GM21367 (cell line): Measurements from ENCODE around the gene GRPEL1.

Source experiments
- ATAC-seq: cut with Tn5 transposase; IDR thresholded peaks from one replicate; pipeline ENCODE4 v1.9.1; 2021; ENCODE audit not compliant: unreplicated experiment

GRPEL1 gene

DNA sequence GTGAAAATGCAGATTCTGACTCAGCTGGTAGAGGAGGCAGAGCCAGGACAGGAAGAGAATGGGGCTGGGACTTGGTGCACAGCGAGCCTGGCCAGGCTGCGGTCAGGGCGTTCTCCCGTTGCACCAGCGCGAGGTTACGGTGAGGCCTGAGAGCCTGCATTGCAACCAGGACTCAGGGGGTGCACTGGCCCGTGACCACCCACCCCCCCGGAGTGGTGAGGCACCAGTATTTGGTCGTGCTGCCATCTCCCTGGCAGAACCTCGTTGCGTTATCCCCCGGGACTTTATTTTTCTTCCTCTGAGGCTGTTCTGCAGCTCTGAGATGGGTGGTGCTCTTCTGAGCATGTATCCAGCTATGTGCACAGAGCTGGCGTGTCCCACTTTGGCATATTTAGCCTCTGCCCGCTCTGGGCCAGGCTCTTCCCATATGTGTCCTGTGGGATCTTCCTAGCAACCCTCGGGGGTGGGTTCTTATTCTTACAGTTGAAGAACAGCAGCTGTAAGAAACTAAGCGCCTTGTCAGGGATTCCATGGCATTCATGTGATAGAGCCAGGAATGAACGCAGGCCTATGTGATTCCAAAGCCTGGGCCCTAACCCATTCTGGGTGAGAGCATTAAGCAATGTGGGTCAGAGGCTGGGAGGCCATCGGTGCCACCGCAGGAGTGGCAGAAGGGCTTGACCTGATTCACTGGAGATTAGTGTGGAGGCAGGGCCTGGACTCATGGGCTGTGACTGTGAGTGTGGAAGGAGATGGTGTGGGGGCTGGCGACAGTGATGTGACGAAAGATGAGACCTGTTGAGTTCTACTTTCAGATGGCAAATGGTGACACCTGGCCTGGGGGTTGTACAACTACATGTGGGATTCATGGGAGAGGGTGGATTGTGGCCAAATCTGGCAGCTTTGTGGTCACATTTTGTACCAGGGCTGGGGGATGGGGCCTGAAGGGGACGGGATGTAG is 21.6 kb downstream of the GRPEL1 start:
- peak; percentile 29 for ATAC-seq

DNA sequence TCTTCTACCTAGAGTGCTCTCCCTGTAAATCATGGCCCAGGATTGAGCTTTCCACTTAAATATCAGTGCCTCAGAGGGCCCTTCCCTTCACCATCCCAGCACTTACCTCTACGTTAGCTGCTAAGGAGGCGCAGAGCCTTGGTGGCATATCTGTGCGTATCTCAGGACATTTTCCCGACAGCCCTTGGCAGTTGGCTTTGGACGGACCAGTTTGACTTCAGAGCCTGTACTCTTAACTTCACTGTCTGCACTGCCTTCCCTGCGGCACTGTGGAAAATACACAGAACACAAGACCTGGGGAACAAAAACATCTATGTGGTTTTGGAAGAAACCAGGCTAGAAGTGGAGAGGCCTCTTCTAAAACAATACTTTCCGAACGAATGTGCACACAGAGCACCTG is 22.3 kb downstream of the GRPEL1 start:
- ATAC-seq, result no peak

DNA sequence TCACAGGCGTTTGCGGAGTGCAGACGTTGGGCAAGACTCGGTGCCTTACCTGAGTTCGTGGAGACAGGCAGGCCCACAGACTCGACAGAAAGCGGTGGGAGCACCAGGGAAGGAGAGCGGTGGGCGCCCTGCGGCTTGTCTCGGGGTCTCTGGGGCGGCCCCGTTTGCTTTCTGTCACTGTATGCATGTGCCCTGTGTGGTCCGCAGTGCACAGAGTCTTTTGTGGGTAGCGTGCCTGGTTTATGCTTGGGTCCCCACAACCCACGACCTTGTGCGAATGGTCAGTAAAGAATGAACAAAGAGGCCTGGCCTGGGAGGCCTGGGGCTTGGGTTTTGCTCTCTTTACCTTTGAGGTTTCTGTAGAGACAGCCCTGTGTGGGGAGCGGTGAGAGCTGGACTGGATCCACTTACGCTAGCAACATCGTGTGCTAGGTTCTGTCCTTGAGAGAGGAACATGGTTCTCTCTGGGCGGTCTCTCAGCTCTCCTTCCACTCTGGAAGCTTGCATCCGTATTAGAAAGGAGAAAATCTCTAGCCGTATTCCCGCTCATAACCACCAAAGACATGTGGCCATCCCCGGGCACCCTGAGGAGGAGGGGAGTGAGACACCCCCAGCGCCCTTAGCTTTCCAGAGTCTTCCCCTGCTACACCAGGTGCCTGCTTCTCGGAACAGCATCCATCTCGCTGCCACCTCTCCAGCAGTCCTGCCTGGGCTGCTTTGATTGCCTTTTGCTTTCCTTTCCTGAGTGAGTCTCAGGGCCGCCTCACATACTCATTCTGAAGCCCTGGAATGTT is 23.5 kb downstream of the GRPEL1 start:
- ATAC-seq, result no peak

DNA sequence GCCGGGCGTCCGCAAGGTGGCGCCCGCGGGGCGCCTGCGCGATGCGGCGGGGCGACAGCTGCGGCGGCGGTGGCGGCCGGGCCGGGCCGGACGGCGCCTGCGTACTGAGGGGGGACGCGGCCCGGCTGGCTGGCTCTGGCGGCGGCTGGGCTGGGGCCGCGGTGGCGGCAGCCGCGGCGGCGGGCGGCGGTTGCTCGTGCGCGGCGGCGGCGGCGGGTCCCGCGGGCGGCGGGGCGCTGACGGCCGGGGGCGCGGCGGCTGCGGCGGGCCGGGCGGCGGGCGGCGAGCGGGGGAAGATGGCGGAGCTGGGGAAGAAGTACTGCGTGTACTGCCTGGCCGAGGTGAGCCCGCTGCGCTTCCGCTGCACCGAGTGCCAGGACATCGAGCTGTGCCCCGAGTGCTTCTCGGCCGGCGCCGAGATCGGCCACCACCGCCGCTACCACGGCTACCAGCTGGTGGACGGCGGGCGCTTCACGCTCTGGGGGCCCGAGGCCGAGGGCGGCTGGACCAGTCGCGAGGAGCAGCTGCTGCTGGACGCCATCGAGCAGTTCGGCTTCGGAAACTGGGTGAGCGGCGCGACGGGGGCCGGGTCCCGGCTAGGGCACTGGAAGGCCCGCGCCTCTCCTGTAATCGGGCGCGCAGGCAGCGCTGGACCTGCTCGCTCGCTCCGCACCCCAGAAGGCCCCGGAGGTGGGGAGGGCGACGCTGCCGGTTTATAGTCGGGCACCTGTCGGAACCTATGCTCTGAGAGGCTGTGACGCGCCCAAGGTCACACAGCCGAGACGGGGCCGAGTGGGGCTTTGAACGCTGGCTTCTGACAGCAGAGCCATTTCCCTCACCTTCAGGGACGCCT is 24.4 kb downstream of the GRPEL1 start, which contains the start of gene TADA2B:
TADA2B (plus strand) TSS at position 89 of the 853 bp plus-strand sequence; CDS start at position 297, 208 bp downstream.
- ATAC-seq, result no peak

DNA sequence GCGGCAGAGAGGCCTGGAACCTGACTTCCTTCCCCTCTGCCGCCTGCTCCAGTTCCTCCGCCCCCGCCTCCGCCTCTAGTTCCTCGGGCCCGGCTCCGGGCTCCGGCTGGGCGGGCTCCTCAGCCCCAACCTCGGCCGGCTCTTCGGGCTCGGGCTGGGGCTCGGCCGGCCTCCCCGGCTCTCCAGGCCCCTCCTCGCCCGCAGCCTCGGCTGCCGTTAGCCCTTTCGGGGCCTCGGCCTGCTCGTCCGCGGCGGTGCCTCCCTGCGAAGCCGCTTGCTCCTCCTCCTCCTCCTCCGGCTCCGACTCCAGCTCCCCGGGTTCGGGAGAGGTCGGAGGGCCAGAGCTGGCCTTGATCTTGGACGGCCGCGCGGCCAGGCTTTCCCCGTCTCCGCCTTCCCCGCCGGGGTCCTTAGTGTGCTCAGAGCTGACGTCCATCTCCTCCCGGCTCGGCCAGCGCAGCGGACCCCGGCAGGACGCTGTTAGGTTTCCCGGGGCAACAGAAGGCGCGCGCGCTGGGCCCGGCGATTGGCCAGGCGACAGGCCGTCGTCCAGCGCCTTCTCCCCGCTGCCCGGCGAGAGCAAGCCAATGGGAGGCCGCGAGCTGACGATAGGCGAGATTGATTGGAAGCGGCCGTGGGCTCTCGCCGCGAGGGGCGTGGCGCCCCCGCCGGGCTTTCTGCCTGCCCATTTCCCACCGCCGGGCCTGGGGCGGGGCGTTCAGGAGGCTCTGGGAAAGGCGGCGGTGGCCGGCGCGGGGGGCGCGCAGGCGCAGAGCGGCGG is 25.2 kb downstream of the GRPEL1 start:
- peak; percentile 69 for ATAC-seq

DNA sequence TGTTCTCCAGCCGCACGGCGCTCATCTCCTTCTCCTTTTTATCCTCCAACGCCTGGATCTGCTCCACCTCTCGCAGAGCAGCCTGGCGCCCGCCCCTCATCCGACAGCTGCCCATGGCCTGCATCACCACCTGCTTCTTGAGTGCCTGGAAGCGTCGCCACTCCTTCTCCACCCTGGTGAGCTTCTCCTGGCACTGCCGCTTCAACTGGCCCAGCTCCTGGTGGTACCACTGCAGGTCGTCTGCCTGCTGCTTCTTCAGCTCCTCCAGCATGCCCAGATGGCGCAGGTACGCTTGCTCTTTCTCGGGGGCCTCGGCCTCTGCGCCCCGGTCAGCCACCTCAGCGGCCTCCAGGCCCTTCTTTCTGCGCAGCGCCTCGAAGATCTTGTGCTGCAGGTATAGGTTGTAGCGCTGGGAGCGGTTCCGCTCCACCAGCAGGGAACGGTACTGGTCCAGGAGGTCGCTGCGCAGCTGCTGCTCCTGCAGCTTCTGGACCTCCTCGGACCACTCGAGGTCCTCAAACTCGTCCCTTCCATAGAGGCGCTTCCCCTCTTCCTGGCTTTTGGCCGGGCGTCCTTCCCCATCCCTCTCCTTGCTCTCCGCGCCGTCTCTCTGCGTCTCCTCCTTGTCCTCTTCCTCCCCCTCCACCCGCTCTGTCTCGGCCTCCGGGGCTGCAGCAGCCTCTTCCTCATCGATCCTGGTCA is 25.9 kb downstream of the GRPEL1 start:
- ATAC-seq, result no peak

DNA sequence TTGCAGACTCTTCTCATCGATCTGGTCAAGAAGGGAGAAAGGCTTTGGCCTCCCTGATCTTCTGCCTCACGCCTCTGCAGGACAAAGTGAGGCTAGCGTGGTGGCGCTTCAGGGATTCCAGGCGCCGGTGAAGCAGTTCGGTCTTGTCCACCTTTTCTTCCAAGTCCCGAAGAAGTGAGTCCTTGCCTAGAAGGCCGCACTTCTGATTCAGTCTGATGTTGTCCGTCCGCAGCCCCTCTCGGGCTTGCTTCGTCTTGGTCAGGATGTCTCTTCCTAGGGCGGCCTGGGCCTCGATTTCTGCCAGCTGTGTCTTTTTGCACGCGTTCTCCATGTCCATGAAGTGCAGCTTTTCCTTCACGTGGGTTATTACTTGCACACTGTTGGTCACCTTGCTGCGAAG is 26.6 kb downstream of the GRPEL1 start:
- ATAC-seq, result no peak

DNA sequence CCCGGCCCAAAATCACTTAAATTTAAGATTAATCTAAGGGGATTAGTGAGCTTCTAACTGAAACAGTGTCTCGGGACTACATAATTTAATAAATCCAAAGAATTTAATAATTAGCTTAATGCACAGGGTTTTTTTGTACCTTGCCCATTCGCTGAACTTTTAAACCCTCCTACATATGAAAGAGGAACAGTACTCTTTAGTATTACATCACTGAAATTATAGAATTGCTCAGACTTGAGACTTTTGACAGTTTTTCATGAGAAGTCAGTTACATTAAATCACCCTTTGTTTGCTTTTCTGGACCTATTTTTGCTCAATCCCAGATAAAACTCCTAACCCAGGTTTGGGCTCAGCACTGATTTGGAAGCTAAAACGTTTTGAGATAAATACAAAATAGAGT is 27.1 kb downstream of the GRPEL1 start:
- no peak for ATAC-seq

DNA sequence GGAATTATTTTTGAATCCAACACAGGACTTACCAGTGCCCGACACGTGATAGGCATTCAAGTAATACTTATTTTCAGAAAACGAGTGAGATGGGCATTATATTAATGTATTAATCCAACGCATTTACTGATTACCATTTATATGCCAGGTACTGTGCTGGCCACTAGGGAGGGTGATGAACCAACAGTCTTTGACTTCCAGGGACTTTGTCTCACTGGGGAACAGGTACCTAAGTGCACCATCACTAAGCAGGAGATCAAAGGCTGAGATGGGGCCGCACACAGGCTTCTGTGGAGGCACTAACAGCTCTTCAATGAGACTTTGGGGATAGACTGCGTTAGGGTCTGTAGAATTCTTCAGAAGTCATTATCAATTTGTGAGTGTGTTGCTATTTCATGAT is 30.4 kb downstream of the GRPEL1 start:
- ATAC-seq, result no peak

DNA sequence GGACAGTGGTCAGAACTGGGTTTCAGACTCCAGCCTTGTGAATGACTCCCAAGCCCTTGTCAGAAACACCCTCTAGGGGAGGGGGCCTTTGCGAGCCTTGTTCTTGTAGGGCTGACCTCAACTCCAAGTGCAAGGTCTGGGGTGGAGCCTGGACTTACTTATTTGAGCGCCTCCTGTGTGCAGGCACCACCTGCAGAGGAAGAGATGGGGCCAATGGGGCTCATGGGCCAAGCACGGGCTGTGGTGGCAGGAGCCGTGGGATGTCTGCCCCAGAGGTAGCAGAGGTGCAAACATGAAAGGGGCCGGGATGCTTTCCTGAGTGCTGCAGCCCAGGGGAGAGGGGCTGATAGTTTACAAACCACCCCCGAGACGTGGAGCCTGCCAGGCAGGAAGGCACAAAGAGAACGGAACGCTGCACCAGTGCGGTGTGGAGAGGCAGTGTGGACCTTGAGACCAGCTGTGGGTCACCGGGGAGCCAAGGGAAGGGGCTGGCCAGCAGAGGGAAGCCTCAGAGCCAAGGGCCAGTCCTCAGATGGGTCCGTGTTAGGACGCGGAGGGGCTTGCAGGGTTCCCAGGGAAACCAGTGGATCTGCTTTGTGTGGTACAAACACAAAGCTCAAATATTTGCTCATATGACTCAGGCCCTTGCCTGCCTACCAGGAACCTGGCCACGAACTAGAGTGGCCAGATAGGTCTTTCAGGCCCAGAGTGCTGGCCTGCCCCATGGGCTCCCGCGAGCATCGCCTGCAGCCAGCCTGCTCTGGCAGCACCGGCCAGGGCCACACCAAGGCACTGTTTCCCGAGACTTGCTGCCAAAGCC is 33.4 kb downstream of the GRPEL1 start:
- ATAC-seq, result no peak

DNA sequence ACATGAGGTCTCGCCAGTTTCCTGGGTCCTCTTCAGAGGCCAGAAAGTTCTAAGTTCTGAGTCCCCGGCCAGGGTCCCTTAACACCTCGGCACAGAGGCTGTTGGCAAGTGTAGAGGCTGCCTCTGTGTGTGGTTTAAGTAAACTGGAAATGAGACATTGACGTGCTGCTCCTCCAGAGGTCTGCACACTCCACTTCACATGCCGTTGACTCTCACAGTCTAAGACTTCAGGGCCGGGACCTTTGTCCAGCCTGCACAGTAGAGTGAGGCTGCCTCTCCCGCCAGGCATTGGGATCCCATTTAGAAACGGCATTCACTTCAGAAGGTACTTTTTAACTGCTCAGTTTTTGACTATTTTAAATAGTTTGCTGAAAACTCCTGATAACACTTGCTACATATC is 35.3 kb downstream of the GRPEL1 start:
- ATAC-seq, result no peak

DNA sequence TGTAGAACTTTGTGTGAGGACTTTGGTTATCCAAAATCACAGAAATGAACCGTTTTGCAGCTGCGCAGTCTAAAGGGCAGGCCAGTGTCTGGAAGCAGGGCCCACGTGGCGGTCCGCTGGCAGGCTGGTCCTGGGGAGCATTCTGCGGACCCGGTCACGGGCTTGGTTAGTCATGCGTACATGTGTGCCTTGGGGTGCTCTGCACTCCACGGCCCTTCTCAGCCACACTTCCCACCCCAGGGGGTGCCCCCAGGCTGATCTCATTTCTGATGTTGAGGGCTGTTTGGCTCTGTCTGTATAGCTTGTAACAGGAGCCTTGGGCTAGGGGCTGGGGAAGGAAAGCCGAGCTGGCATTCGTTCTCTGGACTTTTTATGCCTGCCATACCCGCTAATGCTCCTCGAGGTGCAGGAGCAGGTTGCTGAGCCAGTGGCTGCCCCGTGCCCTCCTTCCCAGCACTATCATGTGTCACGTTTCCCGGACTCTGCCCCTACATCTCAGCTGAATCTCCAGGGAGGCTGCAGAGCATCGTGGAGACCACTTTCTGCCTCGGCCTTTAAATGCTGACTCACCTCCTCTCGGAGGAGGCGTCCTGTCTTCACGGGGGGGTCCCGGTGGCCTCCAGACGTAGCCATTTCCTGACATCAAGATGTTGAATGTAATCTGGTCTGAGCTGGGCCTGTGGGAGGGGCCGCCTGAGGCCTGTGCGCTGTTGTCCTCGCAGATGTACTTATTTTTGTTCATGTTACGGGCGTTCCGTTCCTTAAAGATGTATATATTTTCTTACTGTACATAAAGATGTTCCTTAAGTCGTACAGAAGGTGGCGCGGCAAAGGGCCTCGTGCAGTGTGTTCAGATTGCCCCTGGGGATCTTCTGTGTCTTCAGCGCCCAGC is 36.1 kb downstream of the GRPEL1 start:
- no peak for ATAC-seq

DNA sequence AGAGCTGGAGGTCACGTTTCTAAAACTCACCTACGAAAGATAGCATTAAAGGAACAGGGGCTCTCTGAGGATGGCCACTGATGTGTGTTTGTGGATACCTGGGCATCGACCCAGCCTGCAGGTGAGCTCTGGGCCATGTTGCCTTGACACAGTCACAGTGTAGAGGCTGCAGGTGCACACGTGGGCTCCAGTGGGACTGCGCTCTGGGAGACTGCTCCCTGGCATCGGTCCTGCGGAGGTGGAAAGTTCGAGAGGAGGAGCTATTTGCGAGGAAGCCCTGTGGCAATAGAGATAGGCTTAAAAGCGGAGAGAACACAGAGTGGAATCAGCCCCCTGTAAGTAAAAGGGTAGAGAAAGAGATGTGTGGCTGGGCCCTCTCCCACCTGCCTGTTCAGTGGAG is 37.0 kb downstream of the GRPEL1 start:
- ATAC-seq, result no peak

DNA sequence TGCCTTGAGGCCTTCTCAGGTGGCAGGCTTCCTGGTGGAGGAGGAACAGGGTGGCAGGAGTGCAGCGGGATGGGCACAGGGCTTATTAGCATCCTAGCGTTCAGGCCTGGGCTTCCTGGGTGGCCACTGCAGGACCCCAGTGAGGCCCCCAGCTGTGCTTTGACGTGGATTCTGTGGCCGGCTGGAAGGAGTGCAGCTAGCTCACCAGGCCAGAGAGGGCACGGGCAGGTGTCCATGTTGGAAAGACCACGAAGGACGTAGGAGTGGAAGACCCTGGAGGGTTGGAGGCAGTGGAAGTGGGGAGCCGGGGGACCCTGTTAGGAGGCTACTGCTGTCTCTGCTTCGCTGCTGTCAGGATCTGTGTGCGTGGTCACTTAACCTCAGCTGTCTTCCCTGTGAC is 37.9 kb downstream of the GRPEL1 start:
- no peak for ATAC-seq

DNA sequence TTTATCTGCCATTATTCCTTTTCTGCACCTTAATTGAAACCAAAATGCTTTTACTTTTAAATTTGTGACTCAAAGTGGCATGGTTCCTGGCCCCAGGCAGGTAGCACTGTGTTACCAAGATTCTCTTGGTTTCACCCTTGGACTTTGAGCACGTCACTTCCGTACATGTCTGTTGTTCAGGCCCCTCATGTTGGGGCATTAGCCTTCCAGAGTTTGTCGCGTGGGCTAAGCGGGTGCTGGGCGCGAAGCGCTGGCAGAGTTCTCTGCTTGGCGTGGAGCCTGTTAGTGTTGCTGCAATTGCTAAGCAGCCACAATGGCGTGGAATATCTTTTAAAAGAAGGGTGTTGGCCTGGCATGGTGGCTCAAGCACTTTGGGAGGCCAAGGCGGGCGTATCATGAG is 38.7 kb downstream of the GRPEL1 start:
- ATAC-seq, result no peak

DNA sequence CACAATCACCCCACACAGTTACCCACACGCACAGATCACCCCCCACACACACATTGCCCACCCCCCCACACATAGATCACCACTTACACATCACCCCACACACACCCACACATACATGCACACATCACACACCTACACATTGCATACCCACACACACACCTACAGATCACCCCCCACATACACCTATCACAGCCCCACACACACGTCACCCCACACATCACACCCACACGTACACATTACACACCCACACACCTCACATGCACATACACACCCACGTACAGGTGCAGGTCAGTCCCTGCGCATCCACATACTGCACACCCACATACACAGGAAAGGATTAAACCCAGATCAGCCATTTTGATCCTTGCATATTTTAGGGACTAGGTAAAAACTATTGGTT is 40.0 kb downstream of the GRPEL1 start:
- ATAC-seq, result no peak

DNA sequence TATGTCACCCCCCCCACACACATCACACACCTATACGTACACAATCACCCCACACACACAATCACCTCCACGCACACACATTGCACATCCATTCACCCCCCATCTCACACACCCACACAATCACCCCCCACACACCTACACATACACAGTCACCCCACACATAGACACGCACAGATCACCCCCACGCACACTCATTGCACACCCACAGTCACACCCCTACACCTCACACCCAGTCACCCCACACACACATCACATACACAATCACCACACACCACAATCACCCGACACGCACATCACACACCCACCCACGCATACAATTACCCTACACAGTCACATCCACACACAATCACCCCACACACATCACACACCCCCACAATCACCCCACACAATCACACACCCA is 40.6 kb downstream of the GRPEL1 start:
- no peak for ATAC-seq

DNA sequence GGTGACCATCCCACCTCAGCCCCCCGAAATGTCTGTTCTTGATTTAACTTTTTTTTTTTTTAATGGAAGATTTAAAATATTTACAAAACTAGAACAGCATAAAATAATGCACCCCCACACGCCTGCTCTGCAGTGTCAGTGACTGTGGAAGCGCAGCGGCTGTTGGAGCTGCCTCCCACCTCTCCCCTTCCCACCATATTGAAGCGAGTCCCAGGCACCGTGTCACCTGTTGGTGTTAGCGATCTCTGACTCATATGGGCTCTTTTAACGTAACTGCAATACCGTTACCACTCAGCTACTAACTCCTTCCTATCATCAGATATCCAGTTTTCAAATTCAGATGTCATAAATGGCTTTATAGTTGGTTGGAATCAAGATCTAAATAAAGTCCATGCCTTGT is 41.8 kb downstream of the GRPEL1 start:
- ATAC-seq, result no peak
